B cell (primary cell): ENCODE results near the gene SLC4A1. TPM values are rescaled to one million over a fixed set of nuclear protein-coding genes. Genes with fewer than 3 reads are reported as not detected.

Experiments
- ATAC-seq: fragments of 200-7000 bp; cut with Tn5 transposase; one replicate; pipeline ENCODE4 v1.10.0; 2021; ENCODE audit warnings: low read depth, mild to moderate bottlenecking, moderate number of reproducible peaks, moderate library complexity
- CTCF ChIA-PET: fragments of 350-600 bp; sonication (Branson Sonifier 250); formaldehyde crosslinking; loops from one replicate; lab custom pipeline; 2021; ENCODE audit warnings: antibody characterized with exemption, inconsistent platforms; lab: Charles Lee
- POLR2A ChIA-PET: fragments of 350-600 bp; sonication (Branson Sonifier 250); formaldehyde crosslinking; loops from one replicate; lab custom pipeline; 2021; ENCODE audit warnings: antibody characterized with exemption; lab: Charles Lee
- DNase-seq: peaks from one replicate; pipeline ENCODE4 v3.0.0; 2013
- H2AFZ ChIP-seq: 2 replicates; pipeline ENCODE4 v1.6.1; 2012; ENCODE audit warnings: mild to moderate bottlenecking, low read depth, low read length; ENCODE audit not compliant: insufficient read depth, poor library complexity, severe bottlenecking
- H3K27ac ChIP-seq, 2 donors: 1 replicate in 1 of 2; 2 replicates in 1 of 2; pipeline ENCODE4 v1.5.1; 2012 to 2013; ENCODE audit warnings: low read length in 2 of 2, mild to moderate bottlenecking in 2 of 2, moderate library complexity in 1 of 2
- H3K27me3 ChIP-seq, 4 experiments: fragments of 200-600 bp in 1 of 4; sonication (generic) in 1 of 4; replicated peaks in 1 of 4; 1 replicate in 2 of 4; 2 replicates in 2 of 4; pipeline versions ENCODE4 v1.6.1 to v1.7.0; 2013 to 2016; ENCODE audit warnings: low read length in 3 of 4, mild to moderate bottlenecking in 2 of 4, mixed read lengths in 1 of 4, moderate library complexity in 1 of 4; ENCODE audit not compliant: insufficient read depth in 4 of 4, control insufficient read depth in 3 of 4; ENCODE audit errors: control extremely low read depth in 1 of 4
- H3K36me3 ChIP-seq, 2 experiments: replicated peaks in 1 of 2; 1 replicate in 1 of 2; 2 replicates in 1 of 2; pipeline versions ENCODE4 v1.6.1 to v1.7.1; 2013; ENCODE audit warnings: low read length in 1 of 2; ENCODE audit not compliant: insufficient read depth in 2 of 2, control insufficient read depth in 1 of 2; ENCODE audit errors: control extremely low read depth in 1 of 2, extremely low read depth in 1 of 2
- H3K4me1 ChIP-seq, 2 donors: fragments of 200-600 bp in 1 of 2; sonication (generic) in 1 of 2; 1 replicate in 1 of 2; 2 replicates in 1 of 2; pipeline versions ENCODE4 v1.5.1 to v1.6.1; 2013 to 2017; ENCODE audit warnings: low read length in 2 of 2; ENCODE audit not compliant: control insufficient read depth in 2 of 2, insufficient read depth in 2 of 2
- H3K4me2 ChIP-seq: replicated peaks from 2 replicates; pipeline ENCODE3; 2012; ENCODE audit warnings: mild to moderate bottlenecking, low read depth, low read length; ENCODE audit not compliant: poor library complexity, severe bottlenecking
- H3K4me3 ChIP-seq, 5 experiments: fragments of 200-600 bp in 1 of 5; sonication (generic) in 1 of 5; 1 replicate in 3 of 5; 2 replicates in 2 of 5; pipeline versions ENCODE4 v1.5.1 to v1.7.0; 2011 to 2016; ENCODE audit warnings: low read length in 4 of 5, mild to moderate bottlenecking in 4 of 5, low read depth in 2 of 5, control low read depth in 1 of 5, moderate library complexity in 1 of 5; ENCODE audit not compliant: insufficient read depth in 1 of 5; ENCODE audit errors: control extremely low read depth in 1 of 5, extremely low read depth in 1 of 5
- H3K79me2 ChIP-seq: fragments of 200-600 bp; sonication (generic); one replicate; pipeline ENCODE4 v1.6.0; 2016; ENCODE audit warnings: low read length; ENCODE audit not compliant: control insufficient read depth, insufficient read depth
- H3K9ac ChIP-seq: fragments of 200-600 bp; sonication (generic); 2 replicates; pipeline ENCODE4 v1.6.1; 2017; ENCODE audit warnings: mild to moderate bottlenecking, low read length, moderate library complexity
- H3K9me3 ChIP-seq, 3 donors: one replicate each; pipeline versions ENCODE4 v1.6.1 to v1.7.1; 2013; ENCODE audit warnings: low read length in 2 of 3; ENCODE audit not compliant: control insufficient read depth in 2 of 3, insufficient read depth in 1 of 3; ENCODE audit errors: control extremely low read depth in 1 of 3
- H4K20me1 ChIP-seq: 2 replicates; pipeline ENCODE4 v1.6.0; 2012; ENCODE audit warnings: mild to moderate bottlenecking, low read length; ENCODE audit not compliant: insufficient read depth, control insufficient read depth, poor library complexity, severe bottlenecking
- H3K27ac Mint-ChIP-seq: one replicate; pipeline ENCODE4 v1.8.0; 2021; ENCODE audit warnings: mixed read lengths
- H3K27me3 Mint-ChIP-seq: one replicate; pipeline ENCODE4 v1.8.0; 2021; ENCODE audit warnings: mixed read lengths
- H3K4me1 Mint-ChIP-seq: one replicate; pipeline ENCODE4 v1.8.0; 2021; ENCODE audit warnings: mixed read lengths
- H3K4me3 Mint-ChIP-seq: one replicate; pipeline ENCODE4 v1.8.0; 2021; ENCODE audit warnings: mixed read lengths
- H3K9me3 Mint-ChIP-seq: one replicate; pipeline ENCODE4 v1.8.0; 2022; ENCODE audit warnings: mixed read lengths; ENCODE audit not compliant: insufficient read depth
- CTCF ChIP-seq: fragments of 200-600 bp; IDR thresholded peaks from one replicate; pipeline ENCODE4 v1.8.0; 2022; ENCODE audit warnings: antibody characterized with exemption, mild to moderate bottlenecking
- EZH2 ChIP-seq: IDR thresholded peaks from 2 replicates; pipeline ENCODE4 v1.6.1; 2012; ENCODE audit warnings: borderline replicate concordance, low read depth, mild to moderate bottlenecking, moderate library complexity, low read length; ENCODE audit not compliant: insufficient read depth, poor library complexity, severe bottlenecking
- WGBS: methylation state at CpG from one replicate; pipeline ENCODE4 v1.1.5; 2013; ENCODE audit warnings: missing lambda C conversion rate; ENCODE audit not compliant: insufficient coverage; 5-methylcytosine and 5-hydroxymethylcytosine counted together
- intact Hi-C: fragments of 100-400 bp; cut with micrococcal nuclease; formaldehyde crosslinking; loops from one replicate; pipeline ENCODE4 v1.10.0; 2022
- polyA plus RNA-seq: library from polyadenylated mRNA; depleted of rRNA; stranded (reverse); fragments of >200 nt; gene quantifications from 2 replicates; pipeline ENCODE4 v1.2.3, GENCODE V29; 2012
- total RNA-seq, 2 donors: library from RNA; stranded (reverse); fragments of 120-200 nt in 1 of 2; gene quantifications; 1 replicate in 1 of 2; 2 replicates in 1 of 2; pipeline versions ENCODE4 v1.2.3 to v1.2.4, GENCODE V29; 2013 to 2022

Gene SLC4A1
- total and polyA plus RNA-seq, 2 donors (not counting 1 experiment from before 2014, with no cell fraction given): 0.22 TPM; not detected in 1

DNA sequence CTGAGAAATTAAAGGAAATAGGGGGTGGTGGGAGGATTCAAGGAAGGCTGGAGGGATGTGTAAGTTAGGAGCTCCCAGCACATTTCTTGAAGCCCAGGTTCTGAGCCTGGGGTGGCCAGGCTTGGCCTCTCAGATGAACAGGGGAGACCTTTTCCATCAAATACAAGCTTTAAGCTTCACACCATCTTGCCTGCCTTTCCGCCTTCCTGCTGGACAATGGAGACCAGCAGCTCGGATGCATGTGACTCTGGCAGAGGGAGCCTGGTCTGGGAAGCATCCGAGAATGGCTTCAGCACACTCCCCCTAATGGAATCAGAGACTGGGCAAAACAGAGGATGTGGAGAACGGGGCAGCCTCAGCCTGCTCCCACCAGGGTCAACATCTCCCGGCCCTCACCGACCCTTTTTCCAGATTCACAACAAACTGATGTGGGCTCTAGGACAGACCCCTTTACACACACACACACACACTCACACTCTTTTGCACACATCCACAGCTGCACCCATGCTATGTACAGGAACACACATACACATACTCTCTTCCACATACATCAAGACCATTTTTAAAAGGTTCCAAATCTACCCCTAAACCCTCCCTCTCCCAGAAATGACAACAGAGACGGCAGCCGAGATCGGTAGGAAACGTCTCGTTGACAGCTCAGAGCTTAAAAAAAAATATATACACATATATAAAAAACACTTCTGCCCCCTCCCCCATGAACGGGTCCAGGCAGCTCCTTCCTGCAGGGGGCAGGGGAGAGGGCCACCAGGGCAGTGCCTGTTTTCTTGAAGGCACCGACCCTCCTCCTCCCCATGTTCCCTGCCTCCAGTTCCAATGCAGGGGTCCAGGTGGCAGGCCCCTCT, 61.7 kb downstream of the SLC4A1 start:
- Mint-ChIP-seq H3K9me3 (no peaks in the 10 kb centered on the region), H3K4me1 (peaks cover 34% of the 10 kb centered on the region), H3K4me3 (no peak overlapping the region), H3K27me3 (no peaks in the 10 kb centered on the region), H3K27ac (peak overlapping the region; percentile 27)
- Histone ChIP-seq H3K9me3 (no peaks in the 10 kb centered on the region), H3K79me2 (peaks cover 21% of the 10 kb centered on the region), H3K4me1 (peaks cover 24 to 34% of the 10 kb centered on the region in 2 donors), H3K36me3 (peaks cover 0 to 45% of the 10 kb centered on the region in 2 experiments), H4K20me1 (peaks cover 33% of the 10 kb centered on the region), H3K4me2 (no peak overlapping the region), H3K27ac (no peak overlapping the region), H3K27me3 (no peaks in the 10 kb centered on the region), H3K4me3 (no peak overlapping the region), H3K9ac (no peak overlapping the region), H2AFZ (no peak overlapping the region)
- ChIA-PET CTCF (interaction anchor here (0.7 to 3.5 kb wide), 9 partner anchors 10 to 154 kb away, joined by 3 to 15 read pairs (median 3); partner anchors contain the start of genes GRN and SLC25A39), POLR2A (no interaction called here)
- ATAC-seq (no peak), DNase-seq (no peak)
- intact Hi-C loops: no loop called here
- TF ChIP-seq EZH2: no peak
- WGBS: 79% methylated on average over 6 of the region's 13 CpGs

GRCh38 chr17:44204441-44204882, 63.5 kb downstream of the SLC4A1 start:
- CTCF ChIA-PET: interaction anchor here (1.0 to 4.6 kb wide), 12 partner anchors 10 to 159 kb away, joined by 3 to 44 read pairs (median 7); partner anchors contain the start of genes FAM171A2, GRN, SLC25A39 and TMUB2
- H3K4me1 ChIP-seq: peaks cover 18 to 26% of the 10 kb centered on the region in 2 donors
- peak overlapping the region; percentile 15 for H3K27ac Mint-ChIP-seq
- no peaks in the 10 kb centered on the region for H3K9me3 Mint-ChIP-seq
- intact Hi-C loops: no loop called here
- TF ChIP-seq EZH2 (no peak), CTCF (no peak)
- POLR2A ChIA-PET: interaction anchor here (0.6 to 8.9 kb wide), 4 partner anchors 14 to 143 kb away, joined by 3 to 100 read pairs (median 4); partner anchors contain the start of gene UBTF
- no peaks in the 10 kb centered on the region for H3K27me3 Mint-ChIP-seq
- H4K20me1 ChIP-seq: peaks cover 18% of the 10 kb centered on the region
- H2AFZ ChIP-seq: no peak overlapping the region
- ATAC-seq (no peak), DNase-seq (no peak)
- peak overlapping the region in 1 of 2 donors; percentile 48 for H3K27ac ChIP-seq
- no peak overlapping the region for H3K4me2 ChIP-seq
- peaks cover 0 to 32% of the 10 kb centered on the region in 2 experiments for H3K36me3 ChIP-seq
- no peaks in the 10 kb centered on the region for H3K27me3 ChIP-seq
- H3K4me3 ChIP-seq: no peak overlapping the region
- H3K9me3 ChIP-seq: no peaks in the 10 kb centered on the region
- no peak overlapping the region for H3K4me3 Mint-ChIP-seq
- H3K4me1 Mint-ChIP-seq: peaks cover 32% of the 10 kb centered on the region
- WGBS: 83% methylated on average over 2 of the region's 5 CpGs
- H3K79me2 ChIP-seq: peaks cover 7% of the 10 kb centered on the region
- H3K9ac ChIP-seq: no peak overlapping the region
